ENCODE results near the gene SUMF1. TPM values are rescaled to one million over a fixed set of nuclear protein-coding genes. Genes with fewer than 3 reads are reported as not detected.

Gene SUMF1
- total RNA-seq, 1 donor = 41.9 TPM

DNA sequence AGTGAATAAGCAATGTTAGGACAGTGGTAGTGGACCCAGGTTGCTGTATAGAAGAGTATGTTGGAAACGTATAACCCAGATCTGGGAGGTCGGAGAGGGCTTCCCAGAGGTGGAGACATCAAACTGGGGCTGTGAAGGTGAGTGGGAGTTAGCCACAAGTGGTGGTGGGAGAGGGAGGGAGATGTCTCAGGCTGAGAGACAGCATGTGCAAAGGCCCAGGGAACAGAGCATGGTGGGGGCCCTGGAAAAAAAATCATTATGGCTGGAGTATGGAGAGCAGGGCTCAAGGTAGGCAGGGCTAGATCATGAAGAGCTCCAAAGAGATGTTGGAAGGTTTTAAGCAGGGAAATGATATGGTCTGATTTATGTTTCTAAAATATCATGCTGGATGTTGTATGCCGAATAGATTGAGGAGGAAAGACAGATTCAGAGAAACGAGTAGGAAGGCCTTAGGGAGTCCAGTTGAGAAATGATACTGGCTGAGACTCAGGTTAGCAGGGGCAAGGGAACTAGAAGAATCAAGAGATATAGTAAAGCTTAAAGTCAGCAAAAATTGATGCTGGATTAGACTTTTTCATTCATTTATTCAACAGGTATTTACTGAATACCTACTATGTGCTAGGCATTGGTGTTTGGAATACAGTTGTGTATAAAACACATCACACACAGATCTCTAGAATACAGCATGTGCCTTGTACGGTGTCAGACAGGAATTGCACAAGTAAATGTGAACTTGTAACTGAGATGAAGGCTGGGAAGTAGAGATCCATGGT, 43.1 kb upstream of the SUMF1 start:
- no peak for DNase-seq (ENCODE audit: low read depth)
- TF ChIP-seq CTCF (IDR thresholded peaks at IDR 0.05; ENCODE audit: insufficient read depth, low read depth, low read length) = no peak
- no peak overlapping the region for H3K4me3 ChIP-seq (ENCODE audit: low read depth, low read length)

- TF ChIP-seq CTCF (IDR thresholded peaks at IDR 0.05; ENCODE audit: insufficient read depth, low read depth, low read length) = no peak
- no peak overlapping the region for H3K4me3 ChIP-seq (ENCODE audit: low read depth, low read length)
- no peak for DNase-seq (ENCODE audit: low read depth)
Measured at GRCh38 chr3:4509043-4509442, 42.0 kb upstream of the SUMF1 start.

DNA sequence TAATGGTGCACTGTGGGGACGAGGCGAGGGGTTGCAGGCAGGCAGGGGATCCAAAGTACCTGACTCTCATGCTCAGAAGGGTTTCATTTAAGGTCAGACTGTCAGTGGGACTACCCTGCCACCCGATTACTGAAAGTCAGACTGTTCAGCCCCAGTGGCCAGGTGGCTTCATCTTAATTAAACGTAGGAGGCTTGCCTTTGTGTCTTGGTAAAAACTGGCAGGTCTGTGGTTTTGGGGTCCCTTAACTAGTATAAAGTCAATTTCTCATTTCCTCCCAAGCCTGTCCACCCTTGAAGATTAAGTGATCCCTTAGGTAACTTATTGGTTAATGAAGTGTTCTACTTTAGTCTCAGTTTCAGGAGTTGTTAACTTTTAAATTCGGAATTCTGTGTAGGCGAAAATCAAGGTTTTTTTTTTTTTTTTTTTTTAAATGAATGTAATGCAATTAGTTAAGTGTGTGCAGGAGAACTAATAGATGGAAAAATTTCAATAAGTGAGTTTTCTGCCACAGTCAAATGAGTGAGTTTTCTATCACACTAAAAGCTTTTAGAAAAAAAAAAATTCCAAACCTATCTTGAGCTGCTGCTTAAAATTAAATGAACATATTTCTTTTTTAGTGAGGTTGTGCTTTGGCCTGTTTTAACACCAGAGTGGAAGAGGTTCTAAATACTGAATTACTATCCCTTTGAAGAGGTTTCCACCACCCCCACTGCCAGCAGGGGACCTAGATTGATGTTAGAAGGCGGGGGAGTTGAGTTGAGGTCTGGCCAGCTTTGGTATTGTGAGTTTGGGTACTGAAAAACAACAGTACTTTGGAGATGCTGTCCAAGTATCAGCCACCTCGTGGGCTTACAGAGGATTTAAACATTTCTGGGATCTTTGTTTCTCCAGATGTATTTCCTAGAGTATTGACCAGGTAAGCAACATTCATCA, 41.2 kb upstream of the SUMF1 start:
- TF ChIP-seq CTCF (IDR thresholded peaks at IDR 0.05; ENCODE audit: insufficient read depth, low read depth, low read length) = no peak
- DNase-seq (ENCODE audit: low read depth) = no peak
- no peak overlapping the region for H3K4me3 ChIP-seq (ENCODE audit: low read depth, low read length)

- DNase-seq (ENCODE audit: low read depth) = peak; percentile 61
- no peak overlapping the region for H3K4me3 ChIP-seq (ENCODE audit: low read depth, low read length)
- TF ChIP-seq CTCF (IDR thresholded peaks at IDR 0.05; ENCODE audit: insufficient read depth, low read depth, low read length) = no peak
Measured at GRCh38 chr3:4507024-4507596, 40.0 kb upstream of the SUMF1 start.

DNA sequence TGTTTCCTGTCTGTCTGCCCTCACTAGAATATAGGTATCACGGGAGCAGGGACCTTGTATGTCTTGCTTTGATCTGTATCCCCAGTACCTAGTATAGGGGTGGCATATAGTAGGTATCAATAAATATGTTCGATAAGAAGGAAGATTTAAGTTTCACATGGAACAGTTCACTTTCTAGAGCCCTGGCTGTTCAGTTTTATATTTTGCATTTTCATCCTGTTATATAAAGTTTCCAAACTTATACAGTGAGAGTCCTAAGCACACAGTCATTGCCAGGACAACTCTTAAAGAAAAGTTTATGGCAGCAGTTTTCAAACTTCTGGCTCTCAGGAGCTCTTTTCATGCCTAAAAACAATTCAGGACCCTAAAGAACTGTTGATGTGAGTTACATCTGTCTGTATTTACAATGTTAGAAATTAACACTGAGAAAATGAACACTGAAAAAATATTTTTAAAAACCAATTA, 39.5 kb upstream of the SUMF1 start:
- no peak for DNase-seq (ENCODE audit: low read depth)
- TF ChIP-seq CTCF (IDR thresholded peaks at IDR 0.05; ENCODE audit: insufficient read depth, low read depth, low read length) = no peak
- H3K4me3 ChIP-seq (ENCODE audit: low read depth, low read length) = no peak overlapping the region

DNA sequence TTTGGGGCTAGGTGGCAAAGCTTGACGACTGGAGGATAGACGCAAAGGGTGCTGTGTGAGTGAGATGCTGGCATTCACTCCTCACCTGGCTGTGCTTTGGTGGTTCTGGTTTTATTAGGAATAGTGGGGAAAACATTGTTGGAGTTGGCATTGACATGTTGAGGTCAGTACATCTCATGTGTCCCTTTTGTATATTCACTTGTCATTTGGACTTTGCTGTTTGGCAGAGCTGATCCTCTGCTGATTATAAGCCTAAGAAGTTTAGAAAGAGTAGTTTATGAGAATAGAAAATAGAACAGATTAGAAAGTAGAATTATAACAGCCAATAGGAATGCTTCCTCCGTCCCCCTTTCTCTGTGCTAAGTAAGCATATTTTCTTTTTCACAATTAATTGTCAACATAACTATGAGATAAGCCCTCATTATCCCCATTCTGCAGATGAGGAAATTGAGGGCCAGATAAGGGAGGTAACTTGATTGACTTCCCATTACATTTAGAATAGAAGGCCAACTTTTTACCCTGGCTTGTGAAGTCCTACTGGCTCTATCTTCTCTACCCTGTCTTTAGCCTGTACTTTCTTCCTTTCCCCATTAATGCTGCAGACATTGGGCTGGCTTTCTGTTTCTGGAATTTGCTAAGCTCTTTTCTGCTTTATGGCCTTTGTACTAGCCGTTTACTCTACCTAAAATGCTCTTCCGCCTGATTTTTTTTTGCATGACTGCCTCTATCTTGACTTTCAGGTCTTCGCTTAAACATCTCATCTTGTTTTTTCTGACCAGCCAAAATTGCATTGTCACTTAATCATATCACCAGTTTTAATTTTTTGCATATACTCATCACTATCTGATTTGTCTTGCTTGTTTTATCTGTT, 38.9 kb upstream of the SUMF1 start:
- H3K4me3 ChIP-seq (ENCODE audit: low read depth, low read length) = no peak overlapping the region
- TF ChIP-seq CTCF (IDR thresholded peaks at IDR 0.05; ENCODE audit: insufficient read depth, low read depth, low read length) = no peak
- no peak for DNase-seq (ENCODE audit: low read depth)

Measured in fibroblast of villous mesenchyme (primary cell).